NB4 (cell line): ENCODE data around the gene IFNGR1.

Source experiments
- CTCF ChIP-seq: IDR thresholded peaks from one replicate; pipeline ENCODE4 v1.5.1; 2012; ENCODE audit warnings: low read depth, low read length
- POLR2A ChIP-seq: IDR thresholded peaks from 2 replicates; pipeline ENCODE4 v1.6.1; 2011; ENCODE audit warnings: mild to moderate bottlenecking; ENCODE audit not compliant: insufficient read length; ENCODE audit errors: extremely low read depth

GRCh38 chr6:137248702-137249101, 29.5 kb upstream of the IFNGR1 start:
- TF ChIP-seq CTCF (no peak), POLR2A (no peak)
